HepG2 (cell line): ENCODE results near the gene COX6A2. TPM values are rescaled to one million over a fixed set of nuclear protein-coding genes. Genes with fewer than 3 reads are reported as not detected.

Experiments used
- DMAP1 ChIP-seq: IDR thresholded peaks from 2 replicates; pipeline ENCODE4 v1.6.1; 2016
- ETV6 ChIP-seq: sonication (generic); formaldehyde crosslinking; conservative IDR thresholded peaks from 2 replicates; pipeline ENCODE4 v1.4.0; 2020; ENCODE audit warnings: missing genetic modification reagents
- MIER3 ChIP-seq: IDR thresholded peaks from 2 replicates; pipeline ENCODE4 v1.6.1; 2016; ENCODE audit warnings: missing compliant biosample characterization, borderline replicate concordance
- NR2C2 ChIP-seq: sonication (generic); formaldehyde crosslinking; IDR thresholded peaks from 2 replicates; pipeline ENCODE4 v1.4.0; 2020; ENCODE audit warnings: missing genetic modification reagents, mild to moderate bottlenecking, moderate library complexity, borderline replicate concordance
- RBM39 ChIP-seq: fragments of 200-400 bp; formaldehyde crosslinking; IDR thresholded peaks from one replicate; pipeline ENCODE4 v1.6.1; 2018; ENCODE audit warnings: antibody characterized with exemption, mild to moderate bottlenecking, low read depth, low read length; ENCODE audit not compliant: poor library complexity, severe bottlenecking
- RFXAP ChIP-seq: sonication (generic); formaldehyde crosslinking; IDR thresholded peaks from 2 replicates; pipeline ENCODE4 v1.4.0; 2020; ENCODE audit warnings: missing genetic modification reagents, borderline replicate concordance
- SMARCE1 ChIP-seq: fragments of 450-650 bp; IDR thresholded peaks from 2 replicates; pipeline ENCODE4 v1.6.1; 2017; ENCODE audit warnings: borderline replicate concordance
- SOX13 ChIP-seq, 3 experiments: fragments of 450-650 bp in 1 of 3; sonication (generic) in 1 of 3; formaldehyde crosslinking in 1 of 3; IDR thresholded peaks in 2 of 3; conservative IDR thresholded peaks in 1 of 3; 2 replicates each; pipeline versions ENCODE4 v1.5.0 to v1.6.1; 2016 to 2020; ENCODE audit warnings: antibody characterized with exemption in 1 of 3, mild to moderate bottlenecking in 1 of 3, missing compliant biosample characterization in 1 of 3, missing genetic modification reagents in 1 of 3, moderate library complexity in 1 of 3
- TBL1XR1 ChIP-seq: fragments of 150-350 bp; IDR thresholded peaks from 2 replicates; pipeline ENCODE4 v1.6.1; 2014; ENCODE audit warnings: borderline replicate concordance, low read length; ENCODE audit not compliant: partially characterized antibody
- TOPORS ChIP-seq: sonication (generic); formaldehyde crosslinking; IDR thresholded peaks from 2 replicates; pipeline ENCODE4 v1.8.0; 2023; ENCODE audit warnings: mild to moderate bottlenecking, missing genetic modification reagents
- ZFP90 ChIP-seq: sonication (generic); formaldehyde crosslinking; IDR thresholded peaks from 2 replicates; pipeline ENCODE4 v1.8.0; 2022; ENCODE audit warnings: missing genetic modification reagents, mild to moderate bottlenecking, inconsistent platforms, borderline replicate concordance
- ZNF333 ChIP-seq: sonication (generic); formaldehyde crosslinking; IDR thresholded peaks from 2 replicates; pipeline ENCODE4 v1.4.0; 2020; ENCODE audit warnings: mild to moderate bottlenecking, missing genetic modification reagents, borderline replicate concordance
- ZNF619 ChIP-seq: sonication (generic); formaldehyde crosslinking; IDR thresholded peaks from 2 replicates; pipeline ENCODE4 v1.4.0; 2020; ENCODE audit warnings: mild to moderate bottlenecking, missing genetic modification reagents
- ZNF790 ChIP-seq: sonication (generic); formaldehyde crosslinking; IDR thresholded peaks from 2 replicates; pipeline ENCODE4 v1.8.0; 2022; ENCODE audit warnings: missing genetic modification reagents, mild to moderate bottlenecking, borderline replicate concordance
- ZNF839 ChIP-seq: sonication (generic); formaldehyde crosslinking; IDR thresholded peaks from 2 replicates; pipeline ENCODE4 v1.4.0; 2020; ENCODE audit warnings: missing genetic modification reagents, mild to moderate bottlenecking, borderline replicate concordance
- polyA plus RNA-seq, 8 experiments: library from polyadenylated mRNA; depleted of rRNA in 3 of 8; stranded (reverse) in 7 of 8; unstranded in 1 of 8; fragments of >200 nt; fragmentation: Illumina TruSeq in 4 of 8; extraction: Trizol in 4 of 8; gene quantifications; 2 replicates each; pipeline versions ENCODE4 v1.2.1 to v1.2.3, GENCODE V29; 2011 to 2016; ENCODE audit warnings: low read depth in 4 of 8, missing spikeins in 1 of 8, mixed read lengths in 1 of 8; ENCODE audit not compliant: insufficient read depth in 1 of 8
- total RNA-seq, 5 experiments: library from RNA; depleted of rRNA; stranded (reverse); fragments of >200 nt; fragmentation: Illumina TruSeq; extraction: Trizol; gene quantifications; 2 replicates each; pipeline ENCODE4 v1.2.3, GENCODE V29; 2016; ENCODE audit warnings: low read depth in 1 of 5
- TF ChIP-seq, protein P1 (sequence below): sonication (generic); formaldehyde crosslinking; IDR thresholded peaks from 2 replicates; pipeline ENCODE4 v1.4.0; 2020; ENCODE audit warnings: mild to moderate bottlenecking, missing genetic modification reagents, borderline replicate concordance
- TF ChIP-seq, protein P2 (sequence below): sonication (generic); formaldehyde crosslinking; IDR thresholded peaks from 2 replicates; pipeline ENCODE4 v1.8.0; 2023; ENCODE audit warnings: mild to moderate bottlenecking, missing genetic modification reagents
- TF ChIP-seq, protein P3 (sequence below): sonication (generic); formaldehyde crosslinking; IDR thresholded peaks from 2 replicates; pipeline ENCODE4 v1.5.0; 2020; ENCODE audit warnings: missing genetic modification reagents
- TF ChIP-seq, protein P4 (sequence below): sonication (generic); formaldehyde crosslinking; IDR thresholded peaks from 2 replicates; pipeline ENCODE4 v1.4.0; 2020; ENCODE audit warnings: missing genetic modification reagents

The COX6A2 gene
- total and polyA plus RNA-seq, 2 of the 13 experiments (the other 11 are each of a cell fraction or from before 2014, with no cell fraction given): not detected

DNA sequence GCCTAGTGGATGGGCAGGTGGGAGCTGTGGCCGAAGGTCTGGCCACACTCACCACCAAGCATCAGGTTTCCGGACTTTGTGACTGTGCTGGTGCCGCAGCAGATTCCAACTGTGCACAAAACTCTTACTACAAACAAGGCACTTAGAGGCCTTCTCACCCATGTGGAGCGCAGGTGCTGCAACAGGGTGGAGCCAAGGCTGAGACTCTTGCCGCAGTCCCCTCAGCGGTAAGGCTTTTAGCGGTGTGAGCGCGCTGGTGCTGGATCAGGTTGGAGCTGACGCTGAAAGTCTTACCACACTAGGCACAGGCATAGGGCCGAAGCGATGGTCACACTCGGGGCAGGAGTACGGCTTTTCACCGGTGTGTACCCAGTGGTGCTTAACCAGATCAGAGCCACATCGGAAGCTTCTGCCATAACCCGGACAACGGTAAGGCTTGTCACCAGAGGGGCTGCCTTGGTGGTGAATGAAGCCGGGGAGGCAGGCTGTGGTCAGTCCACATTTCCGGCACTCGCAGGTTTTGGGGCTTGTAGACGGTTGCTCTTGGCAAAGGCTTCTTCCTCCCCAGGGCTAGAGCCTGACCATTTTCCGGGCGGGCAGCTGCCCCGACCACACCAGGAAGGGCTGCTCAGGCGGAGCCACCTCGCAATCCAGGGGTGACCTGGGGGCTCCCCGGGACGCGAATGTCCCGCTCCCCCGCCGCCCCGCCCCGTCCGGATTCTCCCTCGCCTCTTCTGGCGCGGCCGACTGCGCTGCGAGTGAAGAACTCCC, 30.1 kb upstream of the COX6A2 start (continued):
- no peak for TF ChIP-seq SMARCE1
- TF ChIP-seq DMAP1 (CRISPR knock-in tag): peak; percentile 75; the same call in 1 of the 2 replicates
- TF ChIP-seq ZNF839 (CRISPR knock-in tag): peak; percentile 82; the same call in 1 of the 2 replicates
- TF ChIP-seq, protein P1, sequence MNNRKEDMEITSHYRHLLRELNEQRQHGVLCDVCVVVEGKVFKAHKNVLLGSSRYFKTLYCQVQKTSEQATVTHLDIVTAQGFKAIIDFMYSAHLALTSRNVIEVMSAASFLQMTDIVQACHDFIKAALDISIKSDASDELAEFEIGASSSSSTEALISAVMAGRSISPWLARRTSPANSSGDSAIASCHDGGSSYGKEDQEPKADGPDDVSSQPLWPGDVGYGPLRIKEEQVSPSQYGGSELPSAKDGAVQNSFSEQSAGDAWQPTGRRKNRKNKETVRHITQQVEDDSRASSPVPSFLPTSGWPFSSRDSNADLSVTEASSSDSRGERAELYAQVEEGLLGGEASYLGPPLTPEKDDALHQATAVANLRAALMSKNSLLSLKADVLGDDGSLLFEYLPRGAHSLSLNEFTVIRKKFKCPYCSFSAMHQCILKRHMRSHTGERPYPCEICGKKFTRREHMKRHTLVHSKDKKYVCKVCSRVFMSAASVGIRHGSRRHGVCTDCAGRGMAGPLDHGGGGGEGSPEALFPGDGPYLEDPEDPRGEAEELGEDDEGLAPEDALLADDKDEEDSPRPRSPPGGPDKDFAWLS (CRISPR knock-in tag): 0 out of 2 replicates have a peak, but pooled peaks have one; percentile 11
- TF ChIP-seq ETV6 (CRISPR knock-in tag): 0 out of 2 replicates have a peak, but pooled peaks have one; percentile 35
- TF ChIP-seq ZNF619 (CRISPR knock-in tag): peak; percentile 63; the same call in 1 of the 2 replicates
- TF ChIP-seq MIER3 (CRISPR knock-in tag): peak; percentile 63; the same call in 1 of the 2 replicates
- TF ChIP-seq ZFP90: 0 out of 2 replicates have a peak, but pooled peaks have one; percentile 67
- peak; percentile 84 for TF ChIP-seq RFXAP
- TF ChIP-seq, protein P2, sequence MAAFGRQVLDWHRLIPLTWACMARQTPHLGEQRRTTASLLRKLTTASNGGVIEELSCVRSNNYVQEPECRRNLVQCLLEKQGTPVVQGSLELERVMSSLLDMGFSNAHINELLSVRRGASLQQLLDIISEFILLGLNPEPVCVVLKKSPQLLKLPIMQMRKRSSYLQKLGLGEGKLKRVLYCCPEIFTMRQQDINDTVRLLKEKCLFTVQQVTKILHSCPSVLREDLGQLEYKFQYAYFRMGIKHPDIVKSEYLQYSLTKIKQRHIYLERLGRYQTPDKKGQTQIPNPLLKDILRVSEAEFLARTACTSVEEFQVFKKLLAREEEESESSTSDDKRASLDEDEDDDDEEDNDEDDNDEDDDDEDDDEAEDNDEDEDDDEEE: peak; percentile 70; the same call in 1 of the 2 replicates
- TF ChIP-seq SOX13 (IDR thresholded peaks at IDR 0.05): no peak
- TF ChIP-seq SOX13 (CRISPR knock-in tag; conservative IDR thresholded peaks at IDR 0.05 in 1 of 2, IDR thresholded peaks at IDR 0.05 in 1 of 2): peak in 1 of 2 experiments; percentile 74; a peak in 2 of 4 replicates
- peak; percentile 69 for TF ChIP-seq NR2C2 (CRISPR knock-in tag)
- peak; percentile 7; the same call in 1 of the 2 replicates for TF ChIP-seq ZNF790
- TF ChIP-seq, protein P3, sequence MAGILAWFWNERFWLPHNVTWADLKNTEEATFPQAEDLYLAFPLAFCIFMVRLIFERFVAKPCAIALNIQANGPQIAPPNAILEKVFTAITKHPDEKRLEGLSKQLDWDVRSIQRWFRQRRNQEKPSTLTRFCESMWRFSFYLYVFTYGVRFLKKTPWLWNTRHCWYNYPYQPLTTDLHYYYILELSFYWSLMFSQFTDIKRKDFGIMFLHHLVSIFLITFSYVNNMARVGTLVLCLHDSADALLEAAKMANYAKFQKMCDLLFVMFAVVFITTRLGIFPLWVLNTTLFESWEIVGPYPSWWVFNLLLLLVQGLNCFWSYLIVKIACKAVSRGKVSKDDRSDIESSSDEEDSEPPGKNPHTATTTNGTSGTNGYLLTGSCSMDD (CRISPR knock-in tag): no peak
- peak; percentile 82 for TF ChIP-seq TBL1XR1
- peak; percentile 54 for TF ChIP-seq RBM39
- peak; percentile 98 for TF ChIP-seq TOPORS
- TF ChIP-seq ZNF333 (CRISPR knock-in tag): peak; percentile 43; the same call in 1 of the 2 replicates
- TF ChIP-seq, protein P4, sequence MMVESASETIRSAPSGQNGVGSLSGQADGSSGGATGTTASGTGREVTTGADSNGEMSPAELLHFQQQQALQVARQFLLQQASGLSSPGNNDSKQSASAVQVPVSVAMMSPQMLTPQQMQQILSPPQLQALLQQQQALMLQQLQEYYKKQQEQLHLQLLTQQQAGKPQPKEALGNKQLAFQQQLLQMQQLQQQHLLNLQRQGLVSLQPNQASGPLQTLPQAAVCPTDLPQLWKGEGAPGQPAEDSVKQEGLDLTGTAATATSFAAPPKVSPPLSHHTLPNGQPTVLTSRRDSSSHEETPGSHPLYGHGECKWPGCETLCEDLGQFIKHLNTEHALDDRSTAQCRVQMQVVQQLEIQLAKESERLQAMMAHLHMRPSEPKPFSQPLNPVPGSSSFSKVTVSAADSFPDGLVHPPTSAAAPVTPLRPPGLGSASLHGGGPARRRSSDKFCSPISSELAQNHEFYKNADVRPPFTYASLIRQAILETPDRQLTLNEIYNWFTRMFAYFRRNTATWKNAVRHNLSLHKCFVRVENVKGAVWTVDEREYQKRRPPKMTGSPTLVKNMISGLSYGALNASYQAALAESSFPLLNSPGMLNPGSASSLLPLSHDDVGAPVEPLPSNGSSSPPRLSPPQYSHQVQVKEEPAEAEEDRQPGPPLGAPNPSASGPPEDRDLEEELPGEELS (CRISPR knock-in tag): peak; percentile 70; the same call in 1 of the 2 replicates
